GM21367 (cell line): ENCODE results near the gene TOX2.

Source experiments
- ATAC-seq: cut with Tn5 transposase; IDR thresholded peaks from one replicate; pipeline ENCODE4 v1.9.1; 2021; ENCODE audit not compliant: unreplicated experiment

The TOX2 gene

DNA sequence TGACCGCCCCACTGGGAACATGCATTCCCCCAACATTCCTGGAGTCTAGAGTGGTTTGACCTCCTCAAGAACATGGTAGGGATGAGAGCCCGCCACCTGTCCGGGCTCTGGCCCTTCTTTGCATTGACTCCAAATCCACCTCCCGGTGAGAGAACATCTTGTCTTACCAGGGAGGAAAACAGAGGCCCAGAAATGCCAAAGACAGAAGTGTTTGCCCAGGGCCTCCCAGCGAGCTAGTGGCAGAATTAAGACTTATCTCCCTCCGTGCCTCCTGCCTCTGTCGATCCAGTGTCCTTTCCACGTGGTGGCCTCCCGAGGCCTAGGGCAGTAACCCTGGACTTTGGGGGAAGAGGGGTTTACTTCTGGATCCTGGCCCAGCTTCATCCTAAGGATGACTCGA, 137.5 kb downstream of the TOX2 start:
- no peak for ATAC-seq

DNA sequence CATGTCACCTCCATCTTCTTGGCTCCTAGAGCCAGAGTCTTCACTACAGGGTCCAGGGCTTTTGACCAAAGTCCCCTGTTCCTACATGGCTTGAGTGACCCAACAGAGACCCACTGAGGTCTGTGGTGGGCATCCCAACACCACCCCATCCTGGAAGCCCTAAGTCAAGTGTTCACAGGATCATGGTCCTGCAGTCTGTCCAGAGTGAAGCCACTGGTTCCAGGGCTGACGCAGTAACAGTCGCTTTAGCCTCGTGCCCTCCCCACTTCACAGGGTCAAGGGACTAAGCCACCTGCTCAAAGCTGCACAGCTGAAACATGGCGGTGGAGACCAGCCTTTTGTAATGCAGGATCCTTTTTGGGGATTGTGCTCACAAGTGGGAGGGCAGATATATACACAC, 138.4 kb downstream of the TOX2 start:
- no peak for ATAC-seq

DNA sequence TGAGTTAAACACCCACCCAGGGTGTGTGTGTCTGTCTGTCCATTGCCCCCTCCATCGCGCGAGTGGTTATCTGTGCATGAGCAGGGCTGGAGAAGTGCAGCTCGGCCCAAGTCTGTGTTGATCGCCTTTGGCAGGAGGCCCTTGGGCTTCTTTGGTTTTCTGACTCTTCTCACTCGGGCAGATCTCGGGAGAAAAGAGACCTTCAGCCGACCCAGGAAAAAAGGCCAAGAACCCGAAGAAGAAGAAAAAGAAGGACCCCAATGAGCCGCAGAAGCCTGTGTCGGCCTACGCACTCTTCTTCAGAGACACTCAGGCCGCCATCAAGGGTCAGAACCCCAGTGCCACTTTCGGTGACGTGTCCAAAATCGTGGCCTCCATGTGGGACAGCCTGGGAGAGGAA, 139.5 kb downstream of the TOX2 start:
- ATAC-seq = no peak

DNA sequence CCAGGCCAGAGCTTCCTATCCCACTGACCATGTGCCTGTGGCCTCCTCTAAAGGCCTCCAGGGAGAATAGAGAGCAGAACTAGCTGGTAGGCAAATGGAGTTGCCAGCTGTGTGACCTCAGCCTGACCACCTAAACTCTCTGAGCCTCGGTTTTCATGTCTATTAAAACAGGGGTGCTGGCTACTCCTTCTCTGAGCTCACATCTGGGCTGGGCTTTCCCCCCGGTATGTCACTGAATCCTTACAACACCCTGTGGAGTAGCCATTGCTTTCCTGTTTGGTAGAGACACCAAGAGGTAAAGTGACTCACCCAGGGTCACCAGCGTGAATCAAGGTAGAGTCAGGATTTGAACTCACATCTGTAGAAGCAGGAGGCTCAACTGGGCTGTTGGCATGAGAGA, 140.2 kb downstream of the TOX2 start:
- no peak for ATAC-seq

DNA sequence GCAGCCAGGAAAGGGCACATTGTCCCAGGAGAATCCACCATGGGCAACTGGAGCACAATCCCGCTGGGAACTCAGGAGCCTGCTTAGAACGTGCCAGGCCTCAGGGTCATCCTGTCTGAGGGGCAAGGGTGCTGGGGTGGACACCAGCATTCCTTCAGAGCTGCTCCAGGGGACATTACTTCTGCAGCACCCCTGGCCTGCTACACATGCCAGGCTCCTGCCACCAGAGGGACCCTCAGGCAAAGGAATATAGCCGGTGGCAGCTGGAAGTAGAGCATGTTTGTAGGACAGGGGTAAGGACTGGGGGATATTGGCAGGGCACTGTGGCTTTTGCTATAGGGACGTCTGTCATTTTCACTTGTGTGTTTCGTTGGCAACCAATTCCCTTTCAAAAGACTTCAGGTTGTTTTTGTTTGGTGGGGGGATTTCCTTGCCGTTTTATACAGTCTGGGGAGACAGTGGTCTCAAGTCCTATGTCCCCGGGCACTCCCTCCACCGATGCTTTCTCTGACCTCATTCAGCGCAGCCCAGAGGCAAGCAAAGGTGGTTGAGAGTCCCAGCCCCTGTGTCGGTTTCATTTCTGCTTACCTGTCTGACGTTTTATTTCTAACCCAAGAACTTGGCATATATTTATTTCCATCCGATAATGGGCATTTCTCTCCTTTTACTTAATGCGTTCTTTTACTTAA, 141.5 kb downstream of the TOX2 start:
- ATAC-seq = no peak

DNA sequence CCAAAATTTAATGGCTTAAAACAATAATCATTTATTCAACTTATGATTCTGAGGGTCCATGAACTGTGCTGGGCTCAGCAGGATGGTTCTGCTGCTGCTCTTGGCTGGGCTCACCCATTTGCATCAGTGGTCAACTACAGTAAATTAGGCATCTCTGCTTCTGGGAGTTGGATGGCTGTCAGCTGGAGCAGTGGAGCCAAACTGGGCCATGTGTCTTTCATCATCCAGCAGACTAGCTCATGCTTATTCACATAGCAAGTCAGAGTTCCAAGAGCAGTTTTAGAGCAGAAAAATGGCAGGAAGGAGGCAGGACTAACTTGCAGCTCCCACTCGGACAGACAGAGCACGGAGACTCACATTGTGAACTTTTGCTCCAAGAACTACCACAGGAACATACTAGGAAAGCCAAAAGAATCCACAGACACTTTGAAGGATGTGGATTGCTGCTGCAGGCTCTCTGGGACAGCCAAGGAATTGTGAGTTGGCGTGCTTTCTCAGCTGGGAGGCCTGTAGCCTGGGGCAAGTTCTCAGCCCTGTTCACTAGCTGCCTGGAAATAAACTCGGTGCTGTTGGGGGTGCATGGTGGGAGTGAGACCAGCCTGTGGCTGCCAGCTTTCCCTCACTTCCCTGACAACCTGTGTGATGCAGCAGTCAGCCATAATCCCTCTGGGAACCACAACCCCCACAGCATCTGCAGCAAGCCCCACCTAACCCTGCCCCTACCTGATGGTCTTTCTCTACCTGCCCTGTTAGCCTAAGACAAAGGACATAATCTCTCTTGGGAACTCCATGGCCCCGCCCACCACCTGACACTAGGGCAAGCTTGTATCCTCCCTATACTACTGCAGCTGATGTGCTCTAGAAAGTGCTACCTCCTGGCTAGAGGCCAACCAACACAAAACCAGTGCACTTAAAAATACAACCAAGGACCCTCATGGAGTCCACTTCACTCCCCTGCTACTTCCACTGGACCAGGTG, 143.3 kb downstream of the TOX2 start:
- no peak for ATAC-seq

DNA sequence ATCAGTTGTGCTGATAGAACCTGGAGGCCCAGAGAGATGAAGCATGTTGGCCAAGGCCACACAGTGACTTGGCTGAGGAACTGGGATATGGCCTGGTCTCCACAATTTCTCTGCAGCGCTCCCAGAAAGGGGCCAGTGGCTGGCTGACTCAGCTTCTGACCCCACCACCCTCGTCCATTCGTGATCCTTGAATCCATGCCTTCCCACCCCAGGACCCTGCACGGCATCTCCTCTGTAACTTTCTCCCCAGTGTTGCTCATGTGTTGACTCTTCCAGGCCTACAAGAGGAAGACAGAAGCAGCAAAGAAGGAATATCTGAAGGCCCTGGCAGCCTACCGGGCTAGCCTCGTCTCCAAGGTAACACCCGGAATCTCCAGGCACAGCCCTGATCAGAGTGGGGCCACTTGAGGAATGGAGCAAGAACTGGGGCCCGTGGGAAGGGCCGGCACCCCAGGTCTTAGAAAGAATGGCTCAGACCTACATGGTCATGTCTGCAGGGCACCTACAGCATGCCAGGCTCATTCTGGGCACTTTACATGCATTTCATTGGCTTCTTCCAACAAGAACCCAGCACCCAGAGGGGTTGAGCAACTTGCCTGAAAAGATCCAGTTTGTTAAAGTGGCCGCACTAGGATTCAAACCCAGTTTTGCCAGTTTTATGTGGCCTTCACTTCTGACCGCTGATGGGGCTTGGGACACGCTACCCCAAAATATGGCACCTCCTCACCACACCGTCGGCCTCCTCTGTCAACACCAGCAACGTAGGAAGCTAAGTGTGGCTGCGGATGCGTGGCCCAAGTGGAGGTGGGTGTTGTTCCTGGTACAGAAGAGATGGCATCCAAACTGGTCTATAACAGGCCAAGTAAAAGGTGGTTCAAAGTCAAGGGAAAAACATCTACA, 150.1 kb downstream of the TOX2 start:
- no peak for ATAC-seq

DNA sequence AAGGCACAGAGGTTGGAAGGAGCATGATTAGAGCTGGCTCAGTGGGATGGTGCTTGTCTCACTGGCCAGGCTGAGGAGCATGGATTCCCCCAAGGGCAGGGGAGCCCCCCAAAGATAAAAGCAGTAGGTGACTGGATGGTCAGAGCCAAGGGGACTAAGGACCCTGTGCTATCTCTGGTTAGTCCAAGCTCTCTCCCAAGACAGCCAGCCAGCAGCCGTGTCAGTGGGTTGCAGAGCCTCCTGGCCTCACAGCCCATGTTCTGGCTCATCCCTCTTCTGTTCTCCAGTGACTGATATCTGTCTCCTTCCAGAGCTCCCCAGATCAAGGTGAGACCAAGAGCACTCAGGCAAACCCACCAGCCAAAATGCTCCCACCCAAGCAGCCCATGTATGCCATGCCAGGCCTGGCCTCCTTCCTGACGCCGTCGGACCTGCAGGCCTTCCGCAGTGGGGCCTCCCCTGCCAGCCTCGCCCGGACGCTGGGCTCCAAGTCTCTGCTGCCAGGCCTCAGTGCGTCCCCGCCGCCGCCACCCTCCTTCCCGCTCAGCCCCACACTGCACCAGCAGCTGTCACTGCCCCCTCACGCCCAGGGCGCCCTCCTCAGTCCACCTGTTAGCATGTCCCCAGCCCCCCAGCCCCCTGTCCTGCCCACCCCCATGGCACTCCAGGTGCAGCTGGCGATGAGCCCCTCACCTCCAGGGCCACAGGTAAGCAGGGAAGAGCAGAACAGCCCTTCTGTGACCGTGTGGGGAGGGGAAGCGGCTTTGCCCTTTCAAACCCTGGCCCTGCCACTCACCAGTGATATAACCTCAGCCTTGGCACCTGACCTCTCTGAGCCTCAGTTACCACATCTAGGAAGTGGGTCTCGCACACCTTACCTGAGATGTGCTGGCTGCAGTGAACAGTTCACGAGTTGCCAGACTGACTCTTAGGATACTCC, 151.0 kb downstream of the TOX2 start:
- ATAC-seq = no peak

DNA sequence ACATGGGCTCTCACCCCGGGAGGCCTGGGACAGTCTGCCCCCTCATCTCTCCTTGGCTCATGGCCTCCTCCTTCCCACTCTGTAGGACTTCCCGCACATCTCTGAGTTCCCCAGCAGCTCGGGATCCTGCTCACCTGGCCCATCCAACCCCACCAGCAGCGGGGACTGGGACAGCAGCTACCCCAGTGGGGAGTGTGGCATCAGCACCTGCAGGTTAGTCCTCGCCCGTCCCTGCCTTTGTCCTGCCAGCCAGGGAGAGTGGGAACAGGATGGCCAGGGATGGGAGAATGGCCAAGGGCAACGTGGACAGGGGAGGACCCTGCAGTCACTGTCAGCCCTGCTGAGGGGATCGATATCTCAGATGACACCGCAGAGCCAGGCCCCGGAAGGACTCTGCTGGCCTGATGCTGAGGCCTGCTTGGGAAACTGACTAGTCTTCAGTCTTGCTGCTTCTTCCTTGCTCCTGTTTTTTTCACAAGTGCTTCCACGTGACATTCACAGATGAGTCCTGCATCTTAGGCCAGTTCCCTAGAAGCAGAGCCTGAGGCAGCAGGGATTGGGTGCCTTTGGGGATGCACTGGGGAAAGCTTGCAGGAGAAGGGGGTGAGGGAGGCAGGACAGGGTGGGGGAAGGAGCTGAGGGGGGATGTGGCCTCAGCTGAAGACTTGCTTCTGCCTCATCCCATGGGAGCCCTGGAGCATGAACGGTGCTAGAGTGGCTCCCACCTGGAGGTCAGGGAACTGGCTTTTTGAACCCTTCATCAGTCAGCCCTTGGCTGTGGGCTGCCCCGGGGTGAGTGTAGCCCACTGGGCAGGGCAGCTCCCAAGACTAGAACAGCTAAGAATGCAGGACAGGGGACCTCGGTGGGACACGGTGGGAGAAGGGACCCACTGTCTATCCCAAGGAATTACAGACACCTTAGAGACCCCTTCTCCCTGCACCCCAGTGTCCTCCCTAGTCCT, 152.3 kb downstream of the TOX2 start:
- ATAC-seq = no peak

DNA sequence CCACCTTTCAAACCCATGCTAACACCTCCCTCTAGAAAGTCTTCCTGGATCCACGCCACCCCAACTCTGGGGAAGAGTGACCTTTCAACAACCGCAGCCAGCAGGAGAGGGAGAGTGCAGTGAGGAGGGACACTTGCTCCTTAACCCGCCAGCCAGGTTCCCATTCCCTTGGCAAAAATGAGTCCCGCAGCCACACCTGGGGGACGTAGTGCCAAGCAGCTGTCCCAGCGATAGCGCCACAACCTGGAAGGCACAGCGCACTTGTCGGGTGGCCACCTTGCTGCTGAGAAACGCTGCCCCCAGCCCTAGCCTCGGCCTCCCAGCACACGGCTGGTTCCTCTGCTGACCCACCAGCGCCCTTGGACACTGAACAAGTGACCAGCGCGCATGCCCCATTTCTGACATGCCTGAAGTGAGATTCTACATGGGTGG, 153.0 kb downstream of the TOX2 start:
- ATAC-seq = no peak

DNA sequence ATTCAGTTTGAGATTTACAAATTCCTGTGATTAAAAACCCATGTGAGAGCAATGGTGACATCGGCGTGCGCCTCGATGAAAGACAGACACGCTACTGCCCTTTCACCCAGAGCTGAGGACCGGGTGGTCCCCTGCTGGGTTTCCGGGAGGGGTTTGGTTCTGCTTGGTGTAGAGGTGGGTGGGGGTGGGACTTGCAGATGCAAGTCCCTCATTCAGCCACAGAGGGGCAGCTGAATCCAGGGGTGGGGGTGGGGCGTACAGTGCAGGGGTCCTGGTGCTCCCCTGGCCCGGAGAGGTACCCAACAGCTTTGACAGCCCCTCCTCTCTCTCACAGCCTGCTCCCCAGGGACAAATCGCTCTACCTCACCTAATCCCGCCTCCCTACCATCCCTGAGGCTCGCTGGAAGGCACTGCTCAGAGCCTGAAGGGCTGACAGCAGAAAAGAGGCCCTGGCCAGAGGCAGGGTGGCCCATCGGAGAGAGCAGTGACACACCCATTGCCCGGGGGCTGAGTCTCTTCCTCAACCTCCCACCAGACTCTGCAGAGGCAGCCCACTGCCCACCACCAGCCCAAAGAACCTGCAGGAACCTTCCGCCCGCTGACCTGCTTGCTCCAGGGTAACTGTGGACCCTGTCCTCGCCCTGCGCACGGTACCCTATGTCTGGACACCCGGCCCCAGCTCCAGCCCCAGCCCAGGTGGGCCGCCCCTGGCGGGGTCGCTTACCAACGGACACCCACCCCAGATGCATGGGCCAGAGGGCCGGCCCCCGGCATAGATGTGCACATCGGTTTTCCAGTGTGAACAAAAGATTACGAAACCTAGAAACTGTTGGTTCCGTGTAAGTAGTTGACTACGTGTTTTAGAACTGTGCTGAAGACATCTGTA, 153.9 kb downstream of the TOX2 start:
- ATAC-seq = no peak

DNA sequence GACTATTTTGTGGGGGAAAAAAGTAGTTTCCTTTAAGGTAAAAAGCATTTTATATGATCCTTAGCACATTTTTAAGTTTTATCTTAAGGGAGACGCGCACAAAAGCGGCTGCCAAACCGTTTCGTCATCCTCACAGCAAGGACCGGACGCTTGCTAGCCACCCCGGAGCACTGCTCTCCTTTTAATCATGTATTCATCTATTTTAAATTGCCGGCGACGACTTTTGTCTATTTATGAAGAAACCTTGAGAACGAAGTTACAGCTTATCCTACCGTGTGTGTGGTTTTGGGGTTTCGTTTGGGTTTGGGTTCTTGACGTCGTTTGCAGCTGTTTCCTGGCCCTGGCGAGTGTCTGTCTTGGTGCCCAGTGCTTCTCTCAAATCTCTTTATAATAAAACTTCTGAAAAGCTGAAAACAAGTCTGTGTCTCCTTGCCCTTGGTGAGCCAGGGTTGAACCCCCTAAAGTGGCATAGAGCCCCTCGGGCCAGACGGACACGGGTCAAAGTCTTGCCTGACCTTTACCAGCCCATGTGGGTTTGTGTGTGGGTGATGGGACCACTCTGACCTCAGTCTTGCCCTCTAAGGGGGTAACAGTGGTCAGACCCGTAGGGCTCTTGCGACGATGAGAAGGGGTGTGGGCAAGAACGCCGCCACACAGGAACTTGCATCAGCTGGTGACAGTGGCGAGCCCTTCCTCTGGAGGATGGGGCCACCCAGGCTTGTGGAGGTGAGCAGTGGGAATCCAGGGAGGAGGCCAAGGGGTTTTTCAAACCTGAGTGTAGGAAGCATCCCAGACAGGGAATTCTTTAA, 154.8 kb downstream of the TOX2 start:
- ATAC-seq = no peak

DNA sequence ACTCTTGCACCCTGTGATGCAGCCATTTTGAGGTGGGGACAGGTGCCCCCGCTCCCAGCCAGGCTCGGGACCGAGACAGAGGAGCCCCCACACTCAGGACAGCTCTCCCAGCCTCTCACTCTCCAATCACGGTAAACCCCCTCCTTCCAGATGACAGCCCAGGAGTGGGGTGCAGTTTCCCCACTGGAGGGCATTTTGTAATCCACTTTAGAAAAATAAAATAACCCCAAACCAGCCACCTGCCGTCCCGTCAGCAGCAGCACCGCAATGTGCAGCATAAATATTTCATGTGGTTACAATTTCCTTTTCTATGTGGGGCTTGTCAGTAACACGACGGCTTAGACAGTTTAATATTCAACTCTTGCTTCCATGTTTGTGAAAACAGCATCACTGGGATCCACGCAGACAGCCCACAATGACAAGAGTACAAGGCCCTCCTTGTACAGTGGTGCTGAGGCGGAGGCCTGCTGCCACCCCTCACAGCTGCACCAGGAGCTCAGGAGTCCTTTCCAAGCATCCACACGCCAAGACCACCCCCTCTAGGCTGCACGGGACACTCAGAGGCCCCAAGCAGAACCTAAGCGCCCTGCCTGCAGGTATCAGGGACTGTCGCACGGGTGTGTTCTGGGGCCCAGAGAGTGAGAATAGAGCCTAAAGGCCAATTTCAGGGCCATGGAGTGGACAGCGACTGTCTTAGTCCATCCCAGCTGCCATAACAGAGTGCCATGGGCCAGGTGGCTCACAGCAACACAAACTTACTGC, 155.7 kb downstream of the TOX2 start:
- ATAC-seq = no peak

DNA sequence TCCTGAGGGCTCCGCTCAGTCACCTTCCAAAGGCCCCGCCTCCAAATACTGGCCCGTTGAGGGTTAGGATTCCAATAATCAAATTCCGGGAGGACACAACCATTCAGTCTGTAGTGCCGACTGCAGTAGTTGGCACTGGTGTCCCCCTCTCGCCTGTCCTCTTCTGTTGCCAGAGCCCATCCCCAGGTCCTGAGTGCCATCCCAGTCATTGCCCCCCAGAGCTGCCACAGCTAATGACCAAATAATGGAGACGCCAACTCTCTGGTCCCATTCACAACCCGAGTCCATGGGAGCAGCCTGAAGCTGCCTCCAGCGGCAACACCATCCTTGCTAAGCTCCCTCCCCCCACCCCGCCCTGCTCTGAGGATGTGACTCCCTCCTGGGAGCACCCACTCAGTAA, 156.4 kb downstream of the TOX2 start:
- ATAC-seq = no peak

DNA sequence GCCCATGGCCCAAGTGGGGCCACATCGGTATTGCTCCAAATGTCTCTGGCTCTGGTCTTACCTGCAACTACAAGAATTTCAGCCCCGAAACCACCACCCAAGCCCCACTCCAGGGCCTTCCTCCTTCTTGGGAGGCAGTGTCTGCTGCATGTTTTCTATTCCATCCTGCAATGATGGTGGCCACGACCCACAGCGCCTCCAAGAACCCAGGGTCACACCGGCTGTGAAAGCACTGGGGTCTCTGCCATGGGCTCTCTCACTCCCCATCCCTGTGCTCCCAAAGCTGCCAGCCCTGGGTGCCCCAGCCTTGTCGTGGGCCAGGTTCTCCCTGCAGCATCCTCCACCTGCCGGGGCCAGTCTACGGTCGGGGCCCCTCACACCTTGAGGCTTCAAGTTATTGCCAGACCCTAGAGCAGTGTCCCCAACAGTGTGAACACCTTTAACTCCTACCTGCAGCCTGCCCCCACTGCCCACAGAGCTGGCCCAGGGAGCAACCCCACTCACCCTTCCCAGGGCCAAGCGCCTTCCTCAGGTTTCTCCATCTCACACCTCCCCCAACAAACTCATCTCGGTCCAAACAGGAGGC, 157.0 kb downstream of the TOX2 start:
- no peak for ATAC-seq

DNA sequence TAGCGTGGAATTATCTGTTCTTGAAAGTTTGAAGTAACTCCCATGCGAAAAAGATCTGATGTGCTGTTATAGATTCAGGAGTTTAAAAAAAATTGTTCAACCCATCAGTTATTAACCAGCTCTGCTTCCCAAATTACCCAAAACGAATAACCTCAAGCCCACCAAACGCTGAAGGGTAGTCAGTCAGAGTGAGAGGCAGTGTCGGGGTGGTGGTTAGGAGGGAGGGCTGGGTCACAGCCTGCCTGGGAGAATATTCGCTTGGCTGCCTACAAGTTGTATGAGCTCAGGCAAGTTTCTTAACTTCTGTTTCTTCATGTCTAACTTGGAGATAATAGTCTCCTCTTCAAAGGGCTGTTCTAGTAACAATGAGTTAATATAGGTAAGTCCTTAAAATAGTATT, 157.7 kb downstream of the TOX2 start:
- no peak for ATAC-seq
